GM23338 (cell line): ENCODE measurements around the gene RAB19.

ENCODE experiments used
- TF ChIP-seq, protein P1 (sequence below), 2 experiments: fragments of 200-600 bp in 1 of 2; sonication (generic) in 1 of 2; conservative IDR thresholded peaks; 2 replicates each; pipeline versions ENCODE4 v1.5.1 to v1.6.1; 2016 to 2017; ENCODE audit warnings: antibody characterized with exemption in 2 of 2, low read depth in 2 of 2, mild to moderate bottlenecking in 2 of 2, moderate library complexity in 1 of 2
- TF ChIP-seq, protein P2 (sequence below): IDR thresholded peaks from one replicate; pipeline ENCODE4 v1.6.1; 2018; ENCODE audit warnings: antibody characterized with exemption; ENCODE audit not compliant: unreplicated experiment

DNA sequence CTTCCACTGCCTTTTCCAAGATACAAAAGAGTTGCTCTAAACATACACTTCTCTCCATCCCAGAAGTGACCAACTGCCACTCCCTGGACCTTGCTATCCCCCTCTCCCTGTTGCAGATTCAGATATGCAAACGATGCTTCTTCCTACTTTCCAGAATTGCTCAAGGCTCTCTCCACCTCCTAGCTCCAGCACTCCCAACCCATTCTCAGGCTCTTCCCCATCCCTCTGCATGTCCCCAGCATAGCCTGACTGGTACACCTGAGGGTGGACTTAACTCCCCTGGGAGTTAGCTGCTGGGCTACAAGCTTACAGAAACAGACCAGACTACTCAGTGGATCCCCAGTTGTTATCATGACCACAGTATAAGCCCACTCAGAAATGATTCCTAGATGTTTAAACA is 47.9 kb downstream of the RAB19 start:
- TF ChIP-seq, protein P1, sequence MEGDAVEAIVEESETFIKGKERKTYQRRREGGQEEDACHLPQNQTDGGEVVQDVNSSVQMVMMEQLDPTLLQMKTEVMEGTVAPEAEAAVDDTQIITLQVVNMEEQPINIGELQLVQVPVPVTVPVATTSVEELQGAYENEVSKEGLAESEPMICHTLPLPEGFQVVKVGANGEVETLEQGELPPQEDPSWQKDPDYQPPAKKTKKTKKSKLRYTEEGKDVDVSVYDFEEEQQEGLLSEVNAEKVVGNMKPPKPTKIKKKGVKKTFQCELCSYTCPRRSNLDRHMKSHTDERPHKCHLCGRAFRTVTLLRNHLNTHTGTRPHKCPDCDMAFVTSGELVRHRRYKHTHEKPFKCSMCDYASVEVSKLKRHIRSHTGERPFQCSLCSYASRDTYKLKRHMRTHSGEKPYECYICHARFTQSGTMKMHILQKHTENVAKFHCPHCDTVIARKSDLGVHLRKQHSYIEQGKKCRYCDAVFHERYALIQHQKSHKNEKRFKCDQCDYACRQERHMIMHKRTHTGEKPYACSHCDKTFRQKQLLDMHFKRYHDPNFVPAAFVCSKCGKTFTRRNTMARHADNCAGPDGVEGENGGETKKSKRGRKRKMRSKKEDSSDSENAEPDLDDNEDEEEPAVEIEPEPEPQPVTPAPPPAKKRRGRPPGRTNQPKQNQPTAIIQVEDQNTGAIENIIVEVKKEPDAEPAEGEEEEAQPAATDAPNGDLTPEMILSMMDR (conservative IDR thresholded peaks at IDR 0.05; ENCODE audit: low read depth in 2 of 2), result no peak
- TF ChIP-seq, protein P2, sequence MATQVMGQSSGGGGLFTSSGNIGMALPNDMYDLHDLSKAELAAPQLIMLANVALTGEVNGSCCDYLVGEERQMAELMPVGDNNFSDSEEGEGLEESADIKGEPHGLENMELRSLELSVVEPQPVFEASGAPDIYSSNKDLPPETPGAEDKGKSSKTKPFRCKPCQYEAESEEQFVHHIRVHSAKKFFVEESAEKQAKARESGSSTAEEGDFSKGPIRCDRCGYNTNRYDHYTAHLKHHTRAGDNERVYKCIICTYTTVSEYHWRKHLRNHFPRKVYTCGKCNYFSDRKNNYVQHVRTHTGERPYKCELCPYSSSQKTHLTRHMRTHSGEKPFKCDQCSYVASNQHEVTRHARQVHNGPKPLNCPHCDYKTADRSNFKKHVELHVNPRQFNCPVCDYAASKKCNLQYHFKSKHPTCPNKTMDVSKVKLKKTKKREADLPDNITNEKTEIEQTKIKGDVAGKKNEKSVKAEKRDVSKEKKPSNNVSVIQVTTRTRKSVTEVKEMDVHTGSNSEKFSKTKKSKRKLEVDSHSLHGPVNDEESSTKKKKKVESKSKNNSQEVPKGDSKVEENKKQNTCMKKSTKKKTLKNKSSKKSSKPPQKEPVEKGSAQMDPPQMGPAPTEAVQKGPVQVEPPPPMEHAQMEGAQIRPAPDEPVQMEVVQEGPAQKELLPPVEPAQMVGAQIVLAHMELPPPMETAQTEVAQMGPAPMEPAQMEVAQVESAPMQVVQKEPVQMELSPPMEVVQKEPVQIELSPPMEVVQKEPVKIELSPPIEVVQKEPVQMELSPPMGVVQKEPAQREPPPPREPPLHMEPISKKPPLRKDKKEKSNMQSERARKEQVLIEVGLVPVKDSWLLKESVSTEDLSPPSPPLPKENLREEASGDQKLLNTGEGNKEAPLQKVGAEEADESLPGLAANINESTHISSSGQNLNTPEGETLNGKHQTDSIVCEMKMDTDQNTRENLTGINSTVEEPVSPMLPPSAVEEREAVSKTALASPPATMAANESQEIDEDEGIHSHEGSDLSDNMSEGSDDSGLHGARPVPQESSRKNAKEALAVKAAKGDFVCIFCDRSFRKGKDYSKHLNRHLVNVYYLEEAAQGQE, result no peak
